Sigmoid colon (tissue), 7 donors: Measurements from ENCODE around the gene TXNDC2. TPM values are rescaled to one million over a fixed set of nuclear protein-coding genes. Genes with fewer than 3 reads are reported as not detected.

Source experiments
- DNase-seq: peaks from one replicate; pipeline ENCODE4 v3.0.0-alpha.2; 2019
- H3K27ac ChIP-seq, 4 donors: fragments of 200-600 bp; sonication (generic); one replicate each; pipeline ENCODE4 v1.5.1; 2016 to 2019; ENCODE audit warnings: mild to moderate bottlenecking in 1 of 4
- H3K27me3 ChIP-seq, 3 donors: fragments of 200-600 bp; sonication (generic); one replicate each; pipeline ENCODE4 v1.5.1; 2019; ENCODE audit warnings: mild to moderate bottlenecking in 1 of 3
- H3K36me3 ChIP-seq, 4 donors: fragments of 200-600 bp; sonication (generic); one replicate each; pipeline ENCODE4 v1.5.1; 2016 to 2019
- H3K4me1 ChIP-seq, 4 donors: fragments of 200-600 bp; sonication (generic); one replicate each; pipeline ENCODE4 v1.5.1; 2017 to 2019
- H3K4me3 ChIP-seq, 4 donors: fragments of 200-600 bp; sonication (generic); one replicate each; pipeline ENCODE4 v1.5.1; 2017 to 2019; ENCODE audit warnings: mild to moderate bottlenecking in 2 of 4, moderate library complexity in 1 of 4
- H3K9me3 ChIP-seq, 4 donors: fragments of 200-600 bp in 3 of 4; sonication (generic) in 3 of 4; one replicate each; pipeline versions ENCODE4 v1.5.1 to v1.6.1; 2013 to 2019
- EP300 ChIP-seq, 4 donors: sonication (generic); formaldehyde crosslinking; IDR thresholded peaks; one replicate each; pipeline ENCODE4 v1.6.1; 2017; ENCODE audit warnings: antibody characterized with exemption in 4 of 4
- POLR2A ChIP-seq, 2 donors: fragments of 450-650 bp; IDR thresholded peaks; one replicate each; pipeline ENCODE4 v1.6.1; 2016; ENCODE audit warnings: antibody characterized with exemption in 2 of 2, mild to moderate bottlenecking in 2 of 2, moderate library complexity in 2 of 2
- POLR2AphosphoS5 ChIP-seq, 4 donors: sonication (generic); formaldehyde crosslinking; IDR thresholded peaks; one replicate each; pipeline ENCODE4 v1.6.1; 2017; ENCODE audit warnings: antibody characterized with exemption in 4 of 4
- WGBS, 2 donors: extraction: QIAGEN DNeasy Blood & Tissue Kit; methylation state at CpG; one replicate each; pipeline ENCODE4 v1.1.7; 2013; 5-methylcytosine and 5-hydroxymethylcytosine counted together
- intact Hi-C: fragments of 100-400 bp; cut with DNase I; formaldehyde crosslinking; loops from one replicate; pipeline ENCODE4 v1.15.1; 2023
- polyA plus RNA-seq, 3 donors: library from polyadenylated mRNA; stranded (reverse); fragments of 200-250 nt; gene quantifications; one replicate each; pipeline ENCODE4 v1.2.3, GENCODE V29; 2013
- total RNA-seq, 4 donors: library from RNA; depleted of rRNA; stranded (reverse); fragments of >200 nt; gene quantifications; one replicate each; pipeline ENCODE4 v1.1.0, GENCODE V29; 2016
- TF ChIP-seq, protein P1 (sequence below), 4 experiments: fragments of 450-650 bp in 3 of 4; fragments of 200-600 bp in 1 of 4; IDR thresholded peaks; one replicate each; pipeline ENCODE4 v1.5.1; 2016 to 2019; ENCODE audit warnings: antibody characterized with exemption in 4 of 4, mild to moderate bottlenecking in 3 of 4, moderate library complexity in 2 of 4
- donor health status: healthy with polysubstance abuse.
- donor health status: Bipolar disorder and iron deficiency.
- donor health status: healthy.

TXNDC2 gene
- total and polyA plus RNA-seq, 7 donors = 0.04 TPM; not detected in 6

DNA sequence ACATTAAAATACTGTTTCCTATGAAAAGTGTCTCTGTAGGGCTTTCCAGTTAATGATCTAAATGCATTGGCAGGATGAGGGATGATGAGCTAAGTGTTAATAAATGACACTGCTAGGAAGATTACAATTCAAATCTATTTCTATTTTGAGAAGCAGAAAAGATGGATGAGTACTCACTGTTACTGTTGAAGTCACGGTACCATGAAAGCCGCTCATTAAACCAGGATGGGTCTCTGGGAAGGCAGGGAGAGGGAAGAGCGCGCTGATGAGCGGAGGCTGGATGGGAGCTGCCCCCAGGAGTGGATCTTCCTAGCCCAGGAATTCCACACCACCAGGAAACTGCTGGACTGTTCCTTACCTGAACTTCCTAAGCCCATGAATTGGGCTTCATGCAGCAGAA, 27.1 kb upstream of the TXNDC2 start:
- Histone ChIP-seq H3K27ac (no peak overlapping the region), H3K4me3 (no peak overlapping the region), H3K9me3 (no peaks in the 10 kb centered on the region), H3K27me3 (no peaks in the 10 kb centered on the region), H3K4me1 (peaks cover 0 to 32% (median 30%) of the 10 kb centered on the region in 4 donors), H3K36me3 (peaks cover 0 to 25% (median 5%) of the 10 kb centered on the region in 4 donors)
- WGBS, 2 donors = 96 to 98% methylated on average over 5 of the region's 5 CpGs
- no peak for DNase-seq
- intact Hi-C loops = no loop called here
- TF ChIP-seq POLR2AphosphoS5 (IDR thresholded peaks at IDR 0.05) (no peak), POLR2A (IDR thresholded peaks at IDR 0.05) (no peak), EP300 (IDR thresholded peaks at IDR 0.05) (no peak)
- TF ChIP-seq, protein P1, sequence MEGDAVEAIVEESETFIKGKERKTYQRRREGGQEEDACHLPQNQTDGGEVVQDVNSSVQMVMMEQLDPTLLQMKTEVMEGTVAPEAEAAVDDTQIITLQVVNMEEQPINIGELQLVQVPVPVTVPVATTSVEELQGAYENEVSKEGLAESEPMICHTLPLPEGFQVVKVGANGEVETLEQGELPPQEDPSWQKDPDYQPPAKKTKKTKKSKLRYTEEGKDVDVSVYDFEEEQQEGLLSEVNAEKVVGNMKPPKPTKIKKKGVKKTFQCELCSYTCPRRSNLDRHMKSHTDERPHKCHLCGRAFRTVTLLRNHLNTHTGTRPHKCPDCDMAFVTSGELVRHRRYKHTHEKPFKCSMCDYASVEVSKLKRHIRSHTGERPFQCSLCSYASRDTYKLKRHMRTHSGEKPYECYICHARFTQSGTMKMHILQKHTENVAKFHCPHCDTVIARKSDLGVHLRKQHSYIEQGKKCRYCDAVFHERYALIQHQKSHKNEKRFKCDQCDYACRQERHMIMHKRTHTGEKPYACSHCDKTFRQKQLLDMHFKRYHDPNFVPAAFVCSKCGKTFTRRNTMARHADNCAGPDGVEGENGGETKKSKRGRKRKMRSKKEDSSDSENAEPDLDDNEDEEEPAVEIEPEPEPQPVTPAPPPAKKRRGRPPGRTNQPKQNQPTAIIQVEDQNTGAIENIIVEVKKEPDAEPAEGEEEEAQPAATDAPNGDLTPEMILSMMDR (IDR thresholded peaks at IDR 0.05) = no peak

DNA sequence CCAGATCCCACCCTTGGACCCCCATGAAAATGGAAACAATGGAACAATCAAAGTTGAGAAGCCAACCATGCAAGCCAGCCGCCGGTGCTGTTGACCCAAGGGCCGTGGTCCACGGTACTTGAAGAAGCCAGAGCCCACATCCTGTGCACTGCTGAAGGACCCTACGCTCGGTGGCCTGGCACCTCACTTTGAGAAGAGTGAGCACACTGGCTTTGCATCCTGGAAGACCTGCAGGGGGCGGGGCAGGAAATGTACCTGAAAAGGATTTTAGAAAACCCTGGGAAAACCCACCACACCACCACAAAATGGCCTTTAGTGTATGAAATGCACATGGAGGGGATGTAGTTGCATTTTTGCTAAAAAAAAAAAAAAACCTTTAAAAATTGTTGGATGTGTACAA, 26.5 kb upstream of the TXNDC2 start:
- 90 to 93% methylated on average over 7 of the region's 7 CpGs for WGBS, 2 donors
- Histone ChIP-seq H3K27ac (no peak overlapping the region), H3K4me3 (no peak overlapping the region), H3K27me3 (no peaks in the 10 kb centered on the region), H3K9me3 (no peaks in the 10 kb centered on the region), H3K36me3 (peaks cover 0 to 25% (median 5%) of the 10 kb centered on the region in 4 donors), H3K4me1 (peaks cover 0 to 29% (median 27%) of the 10 kb centered on the region in 4 donors)
- intact Hi-C loops = no loop called here
- no peak for DNase-seq
- TF ChIP-seq, protein P1 (IDR thresholded peaks at IDR 0.05) = no peak
- no peak for TF ChIP-seq POLR2A (IDR thresholded peaks at IDR 0.05)
- no peak for TF ChIP-seq EP300 (IDR thresholded peaks at IDR 0.05)
- TF ChIP-seq POLR2AphosphoS5 (IDR thresholded peaks at IDR 0.05) = no peak

DNA sequence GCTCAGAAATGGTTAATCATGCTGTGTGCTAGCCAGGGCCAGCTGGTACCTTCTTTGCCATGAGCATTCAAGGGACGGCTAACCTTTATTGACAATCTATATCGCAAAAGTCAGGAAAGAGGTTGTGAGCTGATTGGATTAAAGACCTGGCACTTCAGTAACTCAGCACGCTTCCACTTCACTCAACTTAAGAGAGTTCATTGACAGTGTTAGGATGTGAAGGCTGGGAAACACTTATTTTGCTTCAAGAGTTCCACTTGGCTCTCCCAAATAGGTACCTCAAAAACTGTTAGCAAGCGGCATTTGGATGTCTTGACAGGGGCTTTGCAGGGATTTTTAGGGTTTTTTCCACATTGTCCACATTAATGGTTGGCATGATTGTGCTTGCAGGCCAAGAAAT, 25.1 kb upstream of the TXNDC2 start:
- Histone ChIP-seq H3K4me1 (peaks cover 0 to 18% (median 17%) of the 10 kb centered on the region in 4 donors), H3K4me3 (no peak overlapping the region), H3K9me3 (no peaks in the 10 kb centered on the region), H3K27ac (no peak overlapping the region), H3K27me3 (no peaks in the 10 kb centered on the region), H3K36me3 (peaks cover 0 to 25% (median 5%) of the 10 kb centered on the region in 4 donors)
- DNase-seq = no peak
- WGBS, 2 donors = 48% methylated on average over 4 of the region's 4 CpGs
- no peak for TF ChIP-seq POLR2A (IDR thresholded peaks at IDR 0.05)
- no peak for TF ChIP-seq EP300 (IDR thresholded peaks at IDR 0.05)
- no peak for TF ChIP-seq POLR2AphosphoS5 (IDR thresholded peaks at IDR 0.05)
- TF ChIP-seq, protein P1 (IDR thresholded peaks at IDR 0.05) = no peak
- intact Hi-C loops = no loop called here

DNA sequence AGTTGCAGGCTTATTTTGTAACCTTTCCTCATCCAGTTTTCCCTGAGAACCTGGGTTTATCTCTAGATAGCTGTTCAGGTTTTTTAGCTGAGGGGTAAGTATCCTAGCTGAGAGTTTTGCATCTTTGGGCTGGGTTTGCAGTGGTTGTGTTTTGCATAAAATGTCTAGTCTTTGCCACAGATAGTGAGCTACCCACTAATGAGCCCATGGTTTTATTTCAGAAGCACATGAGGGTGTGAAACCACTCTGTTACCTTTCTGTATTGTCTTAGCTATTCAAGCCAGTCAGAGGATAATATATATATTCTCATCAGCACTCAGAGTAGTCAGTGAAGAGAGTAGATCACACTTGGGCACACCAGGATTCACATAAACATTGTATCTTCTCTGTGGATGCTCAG, 24.6 kb upstream of the TXNDC2 start:
- Histone ChIP-seq H3K27me3 (no peaks in the 10 kb centered on the region), H3K4me1 (peaks cover 0 to 13% (median 12%) of the 10 kb centered on the region in 4 donors), H3K4me3 (no peak overlapping the region), H3K36me3 (peaks cover 0 to 25% (median 5%) of the 10 kb centered on the region in 4 donors), H3K27ac (no peak overlapping the region), H3K9me3 (no peaks in the 10 kb centered on the region)
- intact Hi-C loops = no loop called here
- TF ChIP-seq POLR2AphosphoS5 (IDR thresholded peaks at IDR 0.05) = no peak
- no peak for TF ChIP-seq EP300 (IDR thresholded peaks at IDR 0.05)
- TF ChIP-seq, protein P1 (IDR thresholded peaks at IDR 0.05) = no peak
- TF ChIP-seq POLR2A (IDR thresholded peaks at IDR 0.05) = no peak
- no peak for DNase-seq

DNA sequence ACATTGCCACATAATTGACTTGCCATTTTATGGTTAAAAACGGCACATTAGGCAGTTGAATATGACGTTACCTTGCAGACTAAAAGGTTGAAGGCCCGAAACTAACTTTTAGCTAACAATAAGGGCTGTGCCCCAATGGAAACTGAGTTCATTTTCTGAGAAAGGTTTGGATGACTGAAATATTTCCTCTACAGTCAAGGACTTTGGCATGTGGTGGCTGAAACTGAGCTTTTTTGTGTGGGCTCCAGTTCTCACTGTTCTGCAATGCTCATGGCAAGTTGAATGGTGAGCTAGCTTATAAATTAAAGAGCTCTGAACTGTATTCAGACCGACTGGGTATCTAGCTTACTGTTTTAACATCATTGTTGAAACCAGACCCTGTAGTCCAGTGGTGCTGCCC, 23.8 kb upstream of the TXNDC2 start:
- DNase-seq = no peak
- H3K36me3 ChIP-seq = peaks cover 0 to 25% (median 5%) of the 10 kb centered on the region in 4 donors
- TF ChIP-seq POLR2A (IDR thresholded peaks at IDR 0.05) = no peak
- TF ChIP-seq POLR2AphosphoS5 (IDR thresholded peaks at IDR 0.05) = no peak
- no peak for TF ChIP-seq EP300 (IDR thresholded peaks at IDR 0.05)
- TF ChIP-seq, protein P1 (IDR thresholded peaks at IDR 0.05) = no peak
- intact Hi-C loops = no loop called here
- peaks cover 0 to 3% (median 0%) of the 10 kb centered on the region in 4 donors for H3K9me3 ChIP-seq
- peaks cover 0 to 6% (median 4%) of the 10 kb centered on the region in 4 donors for H3K4me1 ChIP-seq
- no peak overlapping the region for H3K27ac ChIP-seq
- H3K4me3 ChIP-seq = no peak overlapping the region
- 70 to 79% methylated on average over 4 of the region's 4 CpGs for WGBS, 2 donors
- H3K27me3 ChIP-seq = no peaks in the 10 kb centered on the region
